ENCODE measurements around the gene SNRK.

Gene SNRK

DNA sequence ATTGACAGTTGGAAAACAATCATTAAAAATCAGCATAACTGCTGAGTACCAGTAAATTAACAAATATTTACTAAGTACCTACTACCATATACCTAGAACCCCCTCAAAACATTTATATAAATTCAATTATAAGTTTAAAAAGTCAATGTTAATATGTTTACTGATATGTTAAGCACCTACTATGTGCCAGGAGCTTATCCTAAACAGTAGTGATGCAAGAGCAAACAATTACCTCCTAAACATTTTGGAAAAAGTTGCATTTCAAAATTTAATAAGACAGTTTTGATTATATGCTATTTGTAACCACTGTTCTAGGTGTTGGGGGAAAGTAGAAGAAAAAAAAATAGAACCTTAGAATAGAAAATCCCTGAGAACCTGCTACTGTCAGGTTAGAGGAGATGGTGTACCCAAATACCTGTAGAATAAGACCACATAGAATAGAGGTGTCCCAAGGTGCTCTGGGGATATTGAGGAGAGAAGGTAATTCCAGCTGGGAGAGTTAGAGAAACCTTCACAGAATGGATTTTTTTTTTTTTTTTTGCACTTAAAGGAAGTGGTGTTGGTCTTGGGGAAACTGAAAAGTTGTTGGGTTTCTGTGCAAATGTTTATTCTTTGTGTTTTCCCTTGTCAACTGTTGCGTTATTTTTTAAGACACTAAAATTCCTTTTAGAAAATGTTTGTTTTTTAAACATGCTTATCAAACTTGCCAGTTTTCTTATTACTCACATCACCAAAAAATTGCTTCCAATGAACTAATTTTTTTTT is 16.0 kb downstream of the SNRK start:
- TF ChIP-seq, protein P1, sequence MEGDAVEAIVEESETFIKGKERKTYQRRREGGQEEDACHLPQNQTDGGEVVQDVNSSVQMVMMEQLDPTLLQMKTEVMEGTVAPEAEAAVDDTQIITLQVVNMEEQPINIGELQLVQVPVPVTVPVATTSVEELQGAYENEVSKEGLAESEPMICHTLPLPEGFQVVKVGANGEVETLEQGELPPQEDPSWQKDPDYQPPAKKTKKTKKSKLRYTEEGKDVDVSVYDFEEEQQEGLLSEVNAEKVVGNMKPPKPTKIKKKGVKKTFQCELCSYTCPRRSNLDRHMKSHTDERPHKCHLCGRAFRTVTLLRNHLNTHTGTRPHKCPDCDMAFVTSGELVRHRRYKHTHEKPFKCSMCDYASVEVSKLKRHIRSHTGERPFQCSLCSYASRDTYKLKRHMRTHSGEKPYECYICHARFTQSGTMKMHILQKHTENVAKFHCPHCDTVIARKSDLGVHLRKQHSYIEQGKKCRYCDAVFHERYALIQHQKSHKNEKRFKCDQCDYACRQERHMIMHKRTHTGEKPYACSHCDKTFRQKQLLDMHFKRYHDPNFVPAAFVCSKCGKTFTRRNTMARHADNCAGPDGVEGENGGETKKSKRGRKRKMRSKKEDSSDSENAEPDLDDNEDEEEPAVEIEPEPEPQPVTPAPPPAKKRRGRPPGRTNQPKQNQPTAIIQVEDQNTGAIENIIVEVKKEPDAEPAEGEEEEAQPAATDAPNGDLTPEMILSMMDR (IDR thresholded peaks at IDR 0.05; ENCODE audit: insufficient read depth, low read depth, low read length, missing control alignments): no peak
- no peak for DNase-seq (ENCODE audit: low read depth)
- H3K4me3 ChIP-seq (ENCODE audit: low read depth, low read length): no peak overlapping the region

DNA sequence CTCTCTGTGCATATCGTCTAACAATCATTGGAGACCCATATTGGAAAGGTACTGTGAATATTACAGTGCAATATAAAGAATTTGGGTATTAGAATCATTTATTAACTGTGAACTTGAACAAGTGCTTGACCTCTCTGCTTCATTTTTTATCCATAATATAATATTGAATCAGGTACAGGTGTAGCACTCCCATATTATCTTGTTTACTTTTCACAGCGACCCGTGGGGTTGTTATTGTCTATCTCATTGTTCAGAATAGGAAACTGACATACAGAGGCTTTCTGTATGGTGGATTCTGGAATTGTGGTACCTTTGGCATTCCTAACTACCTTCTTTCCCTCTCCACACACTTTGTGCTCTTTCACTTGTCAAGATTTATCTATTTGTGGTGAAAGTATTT is 17.8 kb downstream of the SNRK start:
- DNase-seq (ENCODE audit: low read depth): no peak
- TF ChIP-seq, protein P1 (IDR thresholded peaks at IDR 0.05; ENCODE audit: insufficient read depth, low read depth, low read length, missing control alignments): no peak
- no peak overlapping the region for H3K4me3 ChIP-seq (ENCODE audit: low read depth, low read length)

DNA sequence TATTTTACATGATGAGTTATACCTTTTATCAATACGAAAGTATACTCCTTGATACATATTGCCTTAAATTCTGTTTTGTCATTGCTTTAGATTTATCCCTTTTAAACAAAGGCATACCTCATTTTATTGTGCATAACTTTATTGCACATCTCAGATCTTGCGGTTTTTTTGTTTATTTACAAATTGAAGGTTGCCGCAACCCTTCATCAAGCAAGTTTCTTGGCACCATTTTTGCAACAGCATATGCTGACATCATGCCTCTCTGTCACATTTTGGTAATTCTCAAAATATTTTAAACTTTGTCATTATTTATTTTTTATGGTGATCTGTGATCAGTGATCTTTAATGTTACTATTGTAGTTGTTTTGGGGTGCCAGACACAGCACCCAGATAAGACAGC is 20.9 kb downstream of the SNRK start:
- no peak overlapping the region for H3K4me3 ChIP-seq (ENCODE audit: low read depth, low read length)
- TF ChIP-seq, protein P1 (IDR thresholded peaks at IDR 0.05; ENCODE audit: insufficient read depth, low read depth, low read length, missing control alignments): no peak
- DNase-seq (ENCODE audit: low read depth): no peak

DNA sequence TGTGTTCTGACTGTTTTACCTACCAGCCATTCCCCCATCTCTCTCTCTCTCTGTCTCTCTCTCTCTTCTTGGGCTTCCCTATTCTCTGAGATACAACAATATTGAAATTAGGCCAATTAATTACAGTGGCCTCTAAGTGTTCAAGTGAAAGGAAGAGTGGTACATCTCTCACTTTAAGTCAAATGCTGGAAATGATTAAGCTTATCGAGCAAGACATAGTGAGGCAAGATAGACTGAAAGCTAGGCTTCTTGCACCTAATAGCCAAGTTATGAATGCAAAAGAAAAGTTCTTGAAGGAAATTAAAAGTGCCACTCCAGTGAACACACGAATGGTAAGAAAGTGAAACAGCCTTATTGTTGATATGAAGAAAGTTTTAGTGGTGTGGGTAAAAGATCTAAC is 21.3 kb downstream of the SNRK start:
- DNase-seq (ENCODE audit: low read depth): peak; percentile 13
- TF ChIP-seq, protein P1 (IDR thresholded peaks at IDR 0.05; ENCODE audit: insufficient read depth, low read depth, low read length, missing control alignments): no peak
- H3K4me3 ChIP-seq (ENCODE audit: low read depth, low read length): no peak overlapping the region

DNA sequence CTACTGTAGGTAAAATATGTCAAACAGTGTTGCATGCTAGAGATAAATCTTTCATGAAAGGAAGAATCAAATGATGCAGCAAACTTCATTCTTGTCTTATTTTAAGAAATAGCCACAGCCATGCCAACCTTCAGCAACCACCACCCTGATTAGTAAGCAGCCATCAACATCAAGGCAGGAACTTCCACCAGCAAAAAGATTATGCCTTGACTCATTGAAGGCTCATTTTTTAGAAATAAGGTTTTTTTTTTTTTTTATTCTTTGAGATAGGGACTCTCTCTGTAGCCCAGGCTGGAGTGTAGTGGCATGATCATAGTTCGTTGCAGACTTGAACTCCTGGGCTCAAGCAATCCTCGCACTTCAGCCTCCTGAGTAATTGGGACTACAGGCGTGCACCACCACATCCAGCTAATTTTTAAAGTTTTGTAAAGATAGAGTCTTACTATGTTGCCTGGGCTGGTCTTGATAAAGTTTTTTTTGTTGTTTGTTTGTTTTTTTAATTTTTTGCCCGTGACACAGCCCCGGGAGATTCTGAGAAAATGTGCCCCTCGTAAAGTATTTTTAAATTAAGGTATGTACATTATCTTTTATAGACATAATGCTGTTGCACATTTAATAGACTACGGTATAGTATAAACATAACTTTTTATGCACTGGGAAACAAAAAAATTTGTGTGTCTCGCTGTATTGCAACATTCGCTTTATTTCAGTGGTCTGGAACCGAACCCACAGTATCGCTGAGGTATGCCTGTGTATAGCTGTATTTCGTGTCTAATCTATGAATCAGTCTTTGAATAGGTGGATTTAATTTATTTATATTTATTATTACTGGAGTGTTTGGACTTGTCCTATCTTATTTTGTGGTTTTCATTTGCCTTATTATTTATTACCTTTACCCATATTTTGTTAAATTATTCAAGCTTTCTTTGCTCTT is 23.3 kb downstream of the SNRK start:
- H3K4me3 ChIP-seq (ENCODE audit: low read depth, low read length): no peak overlapping the region
- DNase-seq (ENCODE audit: low read depth): no peak
- TF ChIP-seq, protein P1 (IDR thresholded peaks at IDR 0.05; ENCODE audit: insufficient read depth, low read depth, low read length, missing control alignments): no peak

DNA sequence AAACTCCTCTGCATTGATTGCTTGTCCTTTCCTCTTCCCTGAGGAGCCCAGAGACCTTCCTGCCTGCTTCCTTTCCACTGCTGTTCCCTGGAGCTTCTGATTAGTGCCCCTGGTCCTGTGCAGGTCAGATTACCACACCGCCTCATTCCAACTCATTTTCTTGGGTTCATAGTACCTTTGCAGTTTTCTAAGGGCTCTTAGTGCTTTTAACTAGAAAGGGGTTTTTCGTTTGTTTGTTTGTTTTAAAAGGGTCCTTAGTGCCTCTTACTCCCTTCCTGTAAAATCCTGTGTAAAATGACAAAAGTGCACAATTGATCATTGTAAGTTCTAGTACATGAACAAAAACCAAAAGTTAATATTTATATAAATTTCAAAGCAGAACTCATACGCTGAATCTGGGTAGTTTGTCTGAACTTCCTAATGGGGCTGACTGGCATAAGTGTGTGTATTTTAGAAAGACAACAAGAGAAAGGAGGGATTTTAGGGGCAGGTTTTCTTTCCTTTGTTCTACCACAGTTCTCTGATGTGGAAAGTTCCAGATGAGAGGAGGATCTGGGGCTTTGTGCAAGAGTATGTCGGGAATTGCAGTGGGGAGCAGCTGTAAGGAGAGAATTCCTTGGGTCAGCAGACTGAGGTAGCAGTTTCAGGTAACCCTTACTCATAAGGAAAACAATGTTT is 30.6 kb downstream of the SNRK start:
- no peak for DNase-seq (ENCODE audit: low read depth)
- TF ChIP-seq, protein P1 (IDR thresholded peaks at IDR 0.05; ENCODE audit: insufficient read depth, low read depth, low read length, missing control alignments): no peak
- no peak overlapping the region for H3K4me3 ChIP-seq (ENCODE audit: low read depth, low read length)

Data from GM12865 (cell line).